Effector memory CD8-positive, alpha-beta T cell (primary cell): ENCODE results near the gene SEPHS1.
"Not testable (repeated sequence)": the region's sequence is repeated elsewhere in the genome, so short reads cannot be mapped to it uniquely, and the experiment has no call there.

Source experiments
- ATAC-seq: fragments of 150-1000 bp; cut with Tn5 transposase; replicated peaks from 2 replicates; pipeline ENCODE4 v1.10.0; 2021; ENCODE audit warnings: mild to moderate bottlenecking, moderate library complexity
- DNase-seq, 3 experiments: peaks; one replicate each; pipeline ENCODE4 v3.0.0; 2021
- H3K27ac Mint-ChIP-seq, 2 donors: one replicate each; pipeline ENCODE4 v1.8.0; 2022; ENCODE audit warnings: mild to moderate bottlenecking in 2 of 2, mixed read lengths in 2 of 2, moderate library complexity in 2 of 2
- H3K27me3 Mint-ChIP-seq, 2 donors: one replicate each; pipeline ENCODE4 v1.8.0; 2022; ENCODE audit warnings: mixed read lengths in 2 of 2
- H3K36me3 Mint-ChIP-seq: one replicate; pipeline ENCODE4 v1.8.0; 2022; ENCODE audit warnings: mild to moderate bottlenecking, moderate library complexity, mixed read lengths; ENCODE audit not compliant: insufficient read depth
- H3K4me1 Mint-ChIP-seq, 2 donors: one replicate each; pipeline ENCODE4 v1.8.0; 2022; ENCODE audit warnings: low read depth in 2 of 2, mixed read lengths in 2 of 2
- H3K4me3 Mint-ChIP-seq, 2 donors: one replicate each; pipeline ENCODE4 v1.8.0; 2022; ENCODE audit warnings: mild to moderate bottlenecking in 2 of 2, mixed read lengths in 2 of 2, moderate library complexity in 2 of 2
- H3K9me3 Mint-ChIP-seq, 2 donors: one replicate each; pipeline ENCODE4 v1.8.0; 2022; ENCODE audit warnings: mixed read lengths in 2 of 2

Gene SEPHS1

DNA sequence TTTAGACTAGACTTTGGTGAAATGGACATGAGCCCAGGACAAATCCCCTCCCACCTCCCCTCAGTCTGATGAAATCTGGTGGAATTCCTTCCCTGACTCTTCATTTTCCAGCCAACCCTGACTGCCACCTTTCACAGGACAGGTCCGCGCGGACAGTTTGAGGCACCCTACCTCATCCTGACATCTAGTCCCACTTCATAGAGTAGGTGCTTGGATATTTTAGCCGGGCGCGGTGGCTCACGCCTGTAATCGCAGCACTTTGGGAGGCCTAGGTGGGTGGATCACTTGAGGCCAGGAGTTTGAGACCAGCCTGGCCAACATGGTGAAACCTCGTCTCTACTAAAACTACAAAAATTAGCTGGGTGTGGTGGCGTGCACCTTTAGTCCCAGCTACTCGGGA lies 71.9 kb downstream of the SEPHS1 start:
- H3K9me3 Mint-ChIP-seq, ATAC-seq, H3K36me3 Mint-ChIP-seq, DNase-seq, H3K4me1 Mint-ChIP-seq, H3K27ac Mint-ChIP-seq, H3K27me3 Mint-ChIP-seq, H3K4me3 Mint-ChIP-seq: not testable (repeated sequence)

DNA sequence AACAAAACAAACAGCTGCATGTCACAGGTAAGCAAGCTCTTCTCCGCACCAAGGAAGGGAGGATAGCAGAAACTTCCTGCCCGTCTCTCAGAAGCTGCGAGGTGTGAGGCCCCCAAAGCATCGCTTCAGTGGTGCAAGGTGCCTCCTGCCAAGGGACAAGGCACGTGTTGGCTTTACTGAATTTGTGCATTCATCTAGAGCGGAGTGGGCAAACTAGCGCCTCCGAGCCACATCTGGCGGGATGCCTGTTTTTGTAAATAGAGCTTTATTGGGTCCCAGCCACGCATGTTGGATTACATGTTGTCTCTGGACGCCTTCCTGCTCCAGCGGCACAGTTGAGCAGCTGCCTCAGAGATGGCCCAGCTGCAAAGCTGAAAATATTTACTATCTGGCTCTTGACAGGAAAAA lies 75.9 kb downstream of the SEPHS1 start:
- no peaks in the 10 kb centered on the region for H3K27me3 Mint-ChIP-seq
- peaks cover 8 to 11% of the 10 kb centered on the region in 2 donors for H3K4me1 Mint-ChIP-seq
- peak overlapping the region in 1 of 2 donors; percentile 51 for H3K4me3 Mint-ChIP-seq
- H3K9me3 Mint-ChIP-seq: no peaks in the 10 kb centered on the region
- DNase-seq (no peak), ATAC-seq (no peak)
- H3K27ac Mint-ChIP-seq: no peak overlapping the region
- H3K36me3 Mint-ChIP-seq: no peaks in the 10 kb centered on the region

DNA sequence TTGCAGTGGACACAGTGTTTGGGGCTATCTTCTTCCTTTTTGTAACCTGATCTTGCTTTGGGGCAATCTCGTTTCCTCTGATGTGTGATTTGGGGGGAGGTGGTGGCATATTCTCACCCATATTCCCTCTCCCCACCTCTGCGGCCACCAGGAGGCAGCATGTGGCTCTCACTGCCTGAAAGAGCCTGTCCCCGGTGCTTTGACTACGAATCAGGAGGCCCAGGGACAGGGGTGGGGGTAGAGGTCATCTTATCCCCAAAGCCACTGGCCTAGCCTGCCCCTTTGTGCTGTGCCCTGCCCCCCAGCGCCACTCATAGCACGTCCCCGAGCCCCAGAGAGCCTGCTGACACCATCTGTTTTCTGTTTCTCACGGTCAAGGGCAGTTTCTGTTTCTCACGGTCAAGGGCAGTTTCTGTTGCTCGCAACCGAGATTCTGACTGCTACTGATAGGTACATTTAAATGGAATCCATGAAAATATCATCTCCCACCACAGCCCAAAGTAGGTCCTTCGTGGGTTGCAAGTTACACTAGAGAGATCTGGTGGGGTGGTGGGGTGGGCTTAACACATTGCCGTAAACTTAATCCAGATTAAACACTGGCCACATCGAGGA lies 76.4 kb downstream of the SEPHS1 start:
- DNase-seq: peak; percentile 45 to 62 (median 53)

DNA sequence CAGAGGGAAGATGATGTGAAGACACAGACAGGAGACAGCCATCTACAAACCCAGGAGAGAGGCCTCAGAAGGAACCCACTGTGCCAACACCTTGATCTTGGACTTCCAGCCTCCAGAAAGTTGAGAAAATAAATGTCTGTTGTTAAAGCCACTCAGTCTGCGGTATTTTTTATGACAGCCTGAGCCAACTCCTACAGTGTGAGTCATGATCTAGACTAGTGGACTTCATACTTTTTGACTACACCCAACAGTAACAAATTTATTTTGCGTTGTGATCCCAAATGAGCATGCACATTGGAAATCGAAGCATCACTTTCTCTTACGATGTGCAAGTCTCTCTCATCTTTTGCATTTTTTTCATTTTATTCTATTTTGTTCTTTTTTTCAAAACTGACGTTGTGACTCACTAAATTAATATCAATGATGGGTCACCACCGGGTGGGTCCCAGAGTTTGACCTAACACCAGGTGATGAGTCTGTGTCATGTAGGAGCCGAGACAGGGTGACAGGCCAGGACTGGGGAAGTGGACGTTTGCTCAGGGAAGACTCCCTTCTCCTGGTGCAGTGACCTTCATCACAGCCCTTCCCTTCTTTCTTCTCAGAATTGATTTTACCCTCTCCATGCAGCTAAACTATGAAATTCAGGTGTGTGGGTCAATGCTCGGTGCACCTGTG lies 77.1 kb downstream of the SEPHS1 start:
- peaks cover 3 to 5% of the 10 kb centered on the region in 2 donors for H3K27me3 Mint-ChIP-seq
- H3K36me3 Mint-ChIP-seq: no peaks in the 10 kb centered on the region
- no peak overlapping the region for H3K27ac Mint-ChIP-seq
- ATAC-seq (no peak), DNase-seq (no peak)
- H3K9me3 Mint-ChIP-seq: no peaks in the 10 kb centered on the region
- peaks cover 8 to 11% of the 10 kb centered on the region in 2 donors for H3K4me1 Mint-ChIP-seq
- H3K4me3 Mint-ChIP-seq: no peak overlapping the region

More for the DNA sequence above, 76.4 kb downstream of the SEPHS1 start:
- ATAC-seq: peak; percentile 86
- peaks cover 8 to 11% of the 10 kb centered on the region in 2 donors for H3K4me1 Mint-ChIP-seq
- no peak overlapping the region for H3K27ac Mint-ChIP-seq
- no peaks in the 10 kb centered on the region for H3K36me3 Mint-ChIP-seq
- H3K9me3 Mint-ChIP-seq: no peaks in the 10 kb centered on the region
- peak overlapping the region in 1 of 2 donors; percentile 51 for H3K4me3 Mint-ChIP-seq
- H3K27me3 Mint-ChIP-seq: no peaks in the 10 kb centered on the region

- Mint-ChIP-seq H3K4me1 (peaks cover 8 to 11% of the 10 kb centered on the region in 2 donors), H3K27me3 (peaks cover 23 to 27% of the 10 kb centered on the region in 2 donors), H3K27ac (no peak overlapping the region), H3K9me3 (no peaks in the 10 kb centered on the region), H3K4me3 (no peak overlapping the region), H3K36me3 (no peaks in the 10 kb centered on the region)
- DNase-seq: no peak
- no peak for ATAC-seq
These were observed 79.3 kb downstream of the SEPHS1 start for GRCh38 chr10:13268841-13269240.

DNA sequence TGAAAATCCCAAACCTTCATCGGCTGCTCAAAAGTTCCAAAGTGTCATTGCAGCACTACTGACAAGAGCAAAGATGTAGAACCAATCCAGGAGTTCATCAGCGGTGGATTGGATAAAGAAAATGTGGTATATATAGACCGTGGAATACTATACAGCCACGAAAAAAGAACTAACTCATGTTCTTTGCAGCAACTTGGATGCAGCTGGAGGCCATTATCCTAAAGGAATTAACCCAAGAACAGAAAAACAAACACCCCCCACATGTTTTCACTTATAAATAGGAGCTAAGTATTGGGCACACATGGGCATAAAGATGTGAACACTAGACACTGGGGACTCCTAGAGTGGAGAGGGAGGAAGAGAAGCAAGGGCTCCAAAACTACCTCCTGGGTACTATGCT lies 79.8 kb downstream of the SEPHS1 start:
- Mint-ChIP-seq H3K4me3 (no peak overlapping the region), H3K27me3 (peaks cover 28 to 32% of the 10 kb centered on the region in 2 donors), H3K27ac (no peak overlapping the region), H3K36me3 (no peaks in the 10 kb centered on the region), H3K4me1 (peaks cover 8 to 11% of the 10 kb centered on the region in 2 donors), H3K9me3 (no peaks in the 10 kb centered on the region)
- DNase-seq (no peak), ATAC-seq (no peak)
